Common myeloid progenitor, CD34-positive (primary cell): Measurements from ENCODE around the gene TMEM174.

Experiments used
- CTCF ChIA-PET: fragments of 350-600 bp; sonication (Branson Sonifier 250); formaldehyde crosslinking; loops from one replicate; lab custom pipeline; 2021; ENCODE audit warnings: antibody characterized with exemption; lab: Charles Lee
- POLR2A ChIA-PET: fragments of 350-600 bp; sonication (Branson Sonifier 250); formaldehyde crosslinking; loops from one replicate; lab custom pipeline; 2021; ENCODE audit warnings: antibody characterized with exemption; lab: Charles Lee
- DNase-seq, 3 donors: peaks; one replicate each; pipeline versions ENCODE4 v3.0.0 to v3.0.0-alpha.2; 2013
- H3K27ac ChIP-seq, 2 experiments: 1 replicate in 1 of 2; 2 replicates in 1 of 2; pipeline ENCODE4 v1.7.0; 2013; ENCODE audit warnings: inconsistent platforms in 2 of 2, low read length in 2 of 2, mild to moderate bottlenecking in 2 of 2, low read depth in 1 of 2, moderate library complexity in 1 of 2; ENCODE audit not compliant: severe bottlenecking in 2 of 2, insufficient read depth in 1 of 2, poor library complexity in 1 of 2
- H3K27me3 ChIP-seq, 5 experiments: replicated peaks in 2 of 5; 1 replicate in 3 of 5; 2 replicates in 2 of 5; pipeline versions ENCODE4 v1.6.1 to v1.7.0; 2013; ENCODE audit warnings: low read length in 4 of 5, mild to moderate bottlenecking in 2 of 5, moderate library complexity in 2 of 5, inconsistent platforms in 1 of 5; ENCODE audit not compliant: insufficient read depth in 5 of 5, control insufficient read depth in 4 of 5
- H3K36me3 ChIP-seq, 4 experiments: 1 replicate in 2 of 4; 2 replicates in 2 of 4; pipeline versions ENCODE4 v1.6.1 to v1.7.0; 2013; ENCODE audit warnings: low read length in 3 of 4, control low read depth in 1 of 4, mild to moderate bottlenecking in 1 of 4; ENCODE audit not compliant: control insufficient read depth in 4 of 4, insufficient read depth in 4 of 4
- H3K4me1 ChIP-seq, 4 experiments: 1 replicate in 3 of 4; 2 replicates in 1 of 4; pipeline versions ENCODE4 v1.6.1 to v1.7.1; 2013; ENCODE audit warnings: low read length in 3 of 4, mild to moderate bottlenecking in 3 of 4, control low read depth in 1 of 4, inconsistent platforms in 1 of 4, moderate library complexity in 1 of 4; ENCODE audit not compliant: control insufficient read depth in 4 of 4, insufficient read depth in 4 of 4; ENCODE audit errors: control extremely low read depth in 1 of 4
- H3K4me3 ChIP-seq, 7 experiments: 1 replicate in 4 of 7; 2 replicates in 3 of 7; pipeline versions ENCODE4 v1.5.1 to v1.7.0; 2013; ENCODE audit warnings: mild to moderate bottlenecking in 7 of 7, low read length in 6 of 7, moderate library complexity in 6 of 7, inconsistent platforms in 2 of 7, low read depth in 2 of 7, control low read depth in 1 of 7; ENCODE audit not compliant: insufficient read depth in 4 of 7, control insufficient read depth in 1 of 7; ENCODE audit errors: extremely low read depth in 1 of 7
- H3K9me3 ChIP-seq, 5 experiments: 1 replicate in 4 of 5; 2 replicates in 1 of 5; pipeline versions ENCODE4 v1.6.1 to v1.7.1; 2013; ENCODE audit warnings: low read length in 4 of 5, mild to moderate bottlenecking in 2 of 5, inconsistent platforms in 1 of 5, low read depth in 1 of 5, moderate library complexity in 1 of 5; ENCODE audit not compliant: control insufficient read depth in 4 of 5, insufficient read depth in 2 of 5; ENCODE audit errors: control extremely low read depth in 1 of 5
- WGBS: methylation state at CpG from one replicate; pipeline ENCODE4 v1.1.5; 2013; ENCODE audit not compliant: insufficient coverage; 5-methylcytosine and 5-hydroxymethylcytosine counted together

Gene TMEM174

GRCh38 chr5:73179730-73180129, 6.7 kb downstream of the TMEM174 start:
- no peak for DNase-seq
- Histone ChIP-seq H3K4me1 (no peaks in the 10 kb centered on the region), H3K4me3 (no peak overlapping the region), H3K27ac (no peak overlapping the region), H3K9me3 (peaks cover 0 to 12% (median 7%) of the 10 kb centered on the region in 5 experiments), H3K36me3 (no peaks in the 10 kb centered on the region), H3K27me3 (peaks cover 12 to 82% (median 30%) of the 10 kb centered on the region in 5 experiments)
- ChIA-PET CTCF (interaction anchor here (1.2 kb wide), 1 partner anchor 10 kb away, joined by 3 read pairs; no protein-coding TSS in a partner anchor), POLR2A (no interaction called here)
- WGBS = 0% methylated on average over 1 of the region's 3 CpGs

- no peak overlapping the region for H3K4me3 ChIP-seq
- peaks cover 0 to 19% (median 7%) of the 10 kb centered on the region in 5 experiments for H3K9me3 ChIP-seq
- ChIA-PET CTCF (no interaction called here), POLR2A (no interaction called here)
- H3K27me3 ChIP-seq = peaks cover 14 to 78% (median 30%) of the 10 kb centered on the region in 5 experiments
- no peaks in the 10 kb centered on the region for H3K4me1 ChIP-seq
- DNase-seq = no peak
- H3K36me3 ChIP-seq = no peaks in the 10 kb centered on the region
- H3K27ac ChIP-seq = no peak overlapping the region
These were observed 7.6 kb downstream of the TMEM174 start for GRCh38 chr5:73180566-73180965.

- H3K4me1 ChIP-seq = no peaks in the 10 kb centered on the region
- ChIA-PET CTCF (no interaction called here), POLR2A (interaction anchor here (0.6 kb wide), 2 partner anchors 13 to 258 kb away, joined by 3 read pairs; no protein-coding TSS in a partner anchor)
- DNase-seq = no peak
- no peak overlapping the region for H3K27ac ChIP-seq
- H3K9me3 ChIP-seq = peaks cover 0 to 19% (median 7%) of the 10 kb centered on the region in 5 experiments
- H3K27me3 ChIP-seq = peaks cover 12 to 73% (median 24%) of the 10 kb centered on the region in 5 experiments
- H3K36me3 ChIP-seq = no peaks in the 10 kb centered on the region
- H3K4me3 ChIP-seq = no peak overlapping the region
These were observed 9.3 kb downstream of the TMEM174 start for GRCh38 chr5:73182307-73182706.

GRCh38 chr5:73183000-73183399, 10.0 kb downstream of the TMEM174 start:
- ChIA-PET POLR2A (no interaction called here), CTCF (no interaction called here)
- Histone ChIP-seq H3K4me1 (no peaks in the 10 kb centered on the region), H3K4me3 (no peak overlapping the region), H3K27me3 (peaks cover 12 to 67% (median 23%) of the 10 kb centered on the region in 5 experiments), H3K27ac (no peak overlapping the region), H3K9me3 (peaks cover 0 to 19% (median 7%) of the 10 kb centered on the region in 5 experiments), H3K36me3 (no peaks in the 10 kb centered on the region)
- DNase-seq = no peak
- WGBS = 68% methylated on average over 3 of the region's 6 CpGs

GRCh38 chr5:73183481-73183891, 10.5 kb downstream of the TMEM174 start:
- no peak overlapping the region for H3K4me3 ChIP-seq
- no peaks in the 10 kb centered on the region for H3K4me1 ChIP-seq
- peaks cover 0 to 19% (median 7%) of the 10 kb centered on the region in 5 experiments for H3K9me3 ChIP-seq
- DNase-seq = no peak
- no peak overlapping the region for H3K27ac ChIP-seq
- WGBS = 80% methylated on average over 9 of the region's 9 CpGs
- H3K36me3 ChIP-seq = no peaks in the 10 kb centered on the region
- ChIA-PET CTCF (no interaction called here), POLR2A (interaction anchor here (0.6 kb wide), 1 partner anchor 1101 kb away, joined by 3 read pairs; no protein-coding TSS in a partner anchor)
- H3K27me3 ChIP-seq = peaks cover 12 to 64% (median 23%) of the 10 kb centered on the region in 5 experiments

- H3K27me3 ChIP-seq = peaks cover 10 to 71% (median 23%) of the 10 kb centered on the region in 5 experiments
- no peak for DNase-seq
- H3K36me3 ChIP-seq = no peaks in the 10 kb centered on the region
- CTCF ChIA-PET = no interaction called here
- H3K4me1 ChIP-seq = no peaks in the 10 kb centered on the region
- 100% methylated on average over 1 of the region's 2 CpGs for WGBS
- peaks cover 0 to 19% (median 7%) of the 10 kb centered on the region in 5 experiments for H3K9me3 ChIP-seq
- no peak overlapping the region for H3K27ac ChIP-seq
- no peak overlapping the region for H3K4me3 ChIP-seq
- POLR2A ChIA-PET = no interaction called here
These were observed 14.0 kb downstream of the TMEM174 start for GRCh38 chr5:73186976-73187375.

GRCh38 chr5:73188764-73189531, 16.0 kb downstream of the TMEM174 start:
- POLR2A ChIA-PET = no interaction called here
- Histone ChIP-seq H3K4me3 (no peak overlapping the region), H3K27me3 (peaks cover 10 to 72% (median 16%) of the 10 kb centered on the region in 5 experiments), H3K36me3 (no peaks in the 10 kb centered on the region), H3K9me3 (peaks cover 0 to 14% (median 7%) of the 10 kb centered on the region in 5 experiments), H3K4me1 (no peaks in the 10 kb centered on the region), H3K27ac (no peak overlapping the region)
- CTCF ChIA-PET = interaction anchor here (1.0 to 1.8 kb wide), 2 partner anchors 17 to 18 kb away, joined by 3 to 4 read pairs; no protein-coding TSS in a partner anchor
- no peak for DNase-seq
- WGBS = 88% methylated on average over 1 of the region's 2 CpGs
